HS-27A (cell line): ENCODE results near the gene ARMC9.

Source experiments
- DNase-seq: peaks from one replicate; pipeline ENCODE4 v3.0.0-alpha.2; 2012; ENCODE audit warnings: low read depth, missing footprints

The ARMC9 gene

GRCh38 chr2:231317579-231317978 is 119.1 kb downstream of the ARMC9 start:
- no peak for DNase-seq

GRCh38 chr2:231318436-231318835 is 120.0 kb downstream of the ARMC9 start:
- no peak for DNase-seq

- DNase-seq, result no peak
These were observed 120.5 kb downstream of the ARMC9 start for GRCh38 chr2:231318954-231319353.

- DNase-seq, result no peak
These were observed 121.4 kb downstream of the ARMC9 start for GRCh38 chr2:231319867-231320266.

GRCh38 chr2:231321021-231321420 is 122.6 kb downstream of the ARMC9 start:
- DNase-seq, result no peak

GRCh38 chr2:231321556-231322334 is 123.3 kb downstream of the ARMC9 start:
- no peak for DNase-seq

GRCh38 chr2:231323316-231323715 is 124.9 kb downstream of the ARMC9 start:
- DNase-seq, result no peak

- DNase-seq, result no peak
These were observed 127.4 kb downstream of the ARMC9 start for GRCh38 chr2:231325826-231326225.

GRCh38 chr2:231326404-231326803 is 128.0 kb downstream of the ARMC9 start:
- DNase-seq, result no peak

- DNase-seq, result no peak
These were observed 131.9 kb downstream of the ARMC9 start for GRCh38 chr2:231330311-231330710.

- DNase-seq, result no peak
These were observed 133.1 kb downstream of the ARMC9 start for GRCh38 chr2:231331533-231331932.

GRCh38 chr2:231332388-231332787 is 134.0 kb downstream of the ARMC9 start:
- DNase-seq, result no peak

- DNase-seq, result no peak
These were observed 134.6 kb downstream of the ARMC9 start for GRCh38 chr2:231332872-231333500.

- no peak for DNase-seq
These were observed 135.9 kb downstream of the ARMC9 start for GRCh38 chr2:231334179-231334930.

GRCh38 chr2:231334981-231335380 is 136.6 kb downstream of the ARMC9 start:
- no peak for DNase-seq

- DNase-seq, result no peak
These were observed 137.2 kb downstream of the ARMC9 start for GRCh38 chr2:231335591-231335990.

- DNase-seq, result no peak
These were observed 137.8 kb downstream of the ARMC9 start for GRCh38 chr2:231336236-231336635.

GRCh38 chr2:231336700-231337099 is 138.3 kb downstream of the ARMC9 start:
- DNase-seq, result no peak

- no peak for DNase-seq
These were observed 139.7 kb downstream of the ARMC9 start for GRCh38 chr2:231337807-231338759.

GRCh38 chr2:231339316-231339715 is 140.9 kb downstream of the ARMC9 start:
- no peak for DNase-seq

- DNase-seq, result no peak
These were observed 142.7 kb downstream of the ARMC9 start for GRCh38 chr2:231341100-231341499.
